HL-60 (cell line): ENCODE data around the gene RTL9.

ENCODE experiments used
- DNase-seq, 2 experiments: peaks; one replicate each; pipeline ENCODE4 v3.0.0-alpha.2; 2010 to 2020; ENCODE audit warnings: low read depth in 1 of 2, low spot score in 1 of 2
- H3K27ac ChIP-seq: fragments of 250-450 bp; sonication (Bioruptor Pico); replicated peaks from 2 replicates; pipeline ENCODE4 v1.5.1; 2020; ENCODE audit warnings: mild to moderate bottlenecking, moderate library complexity
- H3K27me3 ChIP-seq: fragments of 250-450 bp; sonication (Bioruptor Pico); 2 replicates; pipeline ENCODE4 v1.5.1; 2021; ENCODE audit warnings: mild to moderate bottlenecking, moderate library complexity; ENCODE audit not compliant: insufficient read depth, poor library complexity, severe bottlenecking
- H3K4me3 ChIP-seq: replicated peaks from 2 replicates; pipeline ENCODE4 v1.5.1; 2011; ENCODE audit warnings: mild to moderate bottlenecking, control low read depth, low read length; ENCODE audit not compliant: insufficient read depth
- GABPA ChIP-seq: IDR thresholded peaks from 2 replicates; pipeline ENCODE4 v1.6.1; 2012; ENCODE audit warnings: low read depth
- POLR2AphosphoS5 ChIP-seq: IDR thresholded peaks from 2 replicates; pipeline ENCODE4 v1.6.1; 2012; ENCODE audit warnings: low read depth
- SPI1 ChIP-seq: IDR thresholded peaks from 2 replicates; pipeline ENCODE4 v1.6.1; 2012; ENCODE audit warnings: low read depth, mild to moderate bottlenecking, borderline replicate concordance
- TF ChIP-seq, protein P1 (sequence below): IDR thresholded peaks from 2 replicates; pipeline ENCODE4 v1.6.1; 2012; ENCODE audit warnings: low read depth; ENCODE audit not compliant: insufficient replicate concordance
- TF ChIP-seq, protein P2 (sequence below): IDR thresholded peaks from one replicate; pipeline ENCODE4 v1.5.1; 2011; ENCODE audit warnings: low read length, control low read depth, inconsistent platforms; ENCODE audit not compliant: insufficient read depth

RTL9 gene

DNA sequence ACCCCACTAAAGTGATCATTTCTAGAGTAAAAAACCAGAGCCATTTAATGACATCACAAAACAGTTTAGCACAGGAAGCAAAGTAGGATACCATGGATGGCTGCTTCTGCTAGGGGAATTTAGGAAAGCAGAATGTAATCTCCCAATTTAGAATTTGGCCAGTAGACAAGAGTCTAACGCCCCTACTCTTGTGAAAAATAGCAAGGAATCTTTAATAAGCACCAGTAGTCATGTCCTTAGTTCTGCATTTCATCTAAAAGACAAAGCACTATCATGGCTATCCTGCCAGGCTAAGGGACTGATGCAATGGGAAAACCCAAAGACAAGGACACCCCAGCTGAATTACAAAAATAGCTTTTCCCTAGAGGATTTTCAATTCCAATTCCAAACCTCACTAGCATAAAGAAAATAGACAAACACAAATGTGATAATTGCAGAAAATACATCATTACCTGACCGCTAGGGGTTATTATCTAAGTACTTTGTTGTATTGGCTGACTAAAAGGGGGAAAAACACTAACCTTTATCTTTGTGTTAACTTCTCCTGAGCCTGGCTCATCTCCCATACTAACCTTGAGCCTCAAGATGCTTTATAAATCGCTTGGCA lies 38.2 kb upstream of the RTL9 start:
- no peak overlapping the region for H3K27ac ChIP-seq
- no peak for TF ChIP-seq GABPA
- no peak for TF ChIP-seq POLR2AphosphoS5
- TF ChIP-seq, protein P1, sequence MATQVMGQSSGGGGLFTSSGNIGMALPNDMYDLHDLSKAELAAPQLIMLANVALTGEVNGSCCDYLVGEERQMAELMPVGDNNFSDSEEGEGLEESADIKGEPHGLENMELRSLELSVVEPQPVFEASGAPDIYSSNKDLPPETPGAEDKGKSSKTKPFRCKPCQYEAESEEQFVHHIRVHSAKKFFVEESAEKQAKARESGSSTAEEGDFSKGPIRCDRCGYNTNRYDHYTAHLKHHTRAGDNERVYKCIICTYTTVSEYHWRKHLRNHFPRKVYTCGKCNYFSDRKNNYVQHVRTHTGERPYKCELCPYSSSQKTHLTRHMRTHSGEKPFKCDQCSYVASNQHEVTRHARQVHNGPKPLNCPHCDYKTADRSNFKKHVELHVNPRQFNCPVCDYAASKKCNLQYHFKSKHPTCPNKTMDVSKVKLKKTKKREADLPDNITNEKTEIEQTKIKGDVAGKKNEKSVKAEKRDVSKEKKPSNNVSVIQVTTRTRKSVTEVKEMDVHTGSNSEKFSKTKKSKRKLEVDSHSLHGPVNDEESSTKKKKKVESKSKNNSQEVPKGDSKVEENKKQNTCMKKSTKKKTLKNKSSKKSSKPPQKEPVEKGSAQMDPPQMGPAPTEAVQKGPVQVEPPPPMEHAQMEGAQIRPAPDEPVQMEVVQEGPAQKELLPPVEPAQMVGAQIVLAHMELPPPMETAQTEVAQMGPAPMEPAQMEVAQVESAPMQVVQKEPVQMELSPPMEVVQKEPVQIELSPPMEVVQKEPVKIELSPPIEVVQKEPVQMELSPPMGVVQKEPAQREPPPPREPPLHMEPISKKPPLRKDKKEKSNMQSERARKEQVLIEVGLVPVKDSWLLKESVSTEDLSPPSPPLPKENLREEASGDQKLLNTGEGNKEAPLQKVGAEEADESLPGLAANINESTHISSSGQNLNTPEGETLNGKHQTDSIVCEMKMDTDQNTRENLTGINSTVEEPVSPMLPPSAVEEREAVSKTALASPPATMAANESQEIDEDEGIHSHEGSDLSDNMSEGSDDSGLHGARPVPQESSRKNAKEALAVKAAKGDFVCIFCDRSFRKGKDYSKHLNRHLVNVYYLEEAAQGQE = no peak
- TF ChIP-seq, protein P2, sequence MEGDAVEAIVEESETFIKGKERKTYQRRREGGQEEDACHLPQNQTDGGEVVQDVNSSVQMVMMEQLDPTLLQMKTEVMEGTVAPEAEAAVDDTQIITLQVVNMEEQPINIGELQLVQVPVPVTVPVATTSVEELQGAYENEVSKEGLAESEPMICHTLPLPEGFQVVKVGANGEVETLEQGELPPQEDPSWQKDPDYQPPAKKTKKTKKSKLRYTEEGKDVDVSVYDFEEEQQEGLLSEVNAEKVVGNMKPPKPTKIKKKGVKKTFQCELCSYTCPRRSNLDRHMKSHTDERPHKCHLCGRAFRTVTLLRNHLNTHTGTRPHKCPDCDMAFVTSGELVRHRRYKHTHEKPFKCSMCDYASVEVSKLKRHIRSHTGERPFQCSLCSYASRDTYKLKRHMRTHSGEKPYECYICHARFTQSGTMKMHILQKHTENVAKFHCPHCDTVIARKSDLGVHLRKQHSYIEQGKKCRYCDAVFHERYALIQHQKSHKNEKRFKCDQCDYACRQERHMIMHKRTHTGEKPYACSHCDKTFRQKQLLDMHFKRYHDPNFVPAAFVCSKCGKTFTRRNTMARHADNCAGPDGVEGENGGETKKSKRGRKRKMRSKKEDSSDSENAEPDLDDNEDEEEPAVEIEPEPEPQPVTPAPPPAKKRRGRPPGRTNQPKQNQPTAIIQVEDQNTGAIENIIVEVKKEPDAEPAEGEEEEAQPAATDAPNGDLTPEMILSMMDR = no peak
- no peak for TF ChIP-seq SPI1
- no peak overlapping the region for H3K4me3 ChIP-seq
- DNase-seq = no peak
- H3K27me3 ChIP-seq = no peaks in the 10 kb centered on the region

DNA sequence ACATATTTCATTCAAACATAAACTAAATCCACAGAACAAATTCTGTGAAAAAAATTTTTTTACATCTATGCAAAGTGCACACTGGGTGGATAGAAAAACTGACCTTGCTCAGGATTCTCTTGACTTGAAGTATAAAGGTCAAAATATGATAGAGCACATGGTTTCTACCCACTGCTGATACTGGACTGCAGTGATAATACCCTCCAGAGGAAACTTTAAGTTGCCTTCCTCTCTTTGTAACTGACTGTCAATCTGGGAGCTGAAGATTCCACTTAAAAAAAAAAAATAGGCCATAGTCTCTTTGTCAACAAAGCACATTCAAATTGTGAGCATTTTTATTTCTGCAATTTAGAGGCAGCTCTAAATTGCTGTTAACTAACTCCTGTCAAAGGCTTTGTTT lies 37.6 kb upstream of the RTL9 start:
- DNase-seq = no peak
- Histone ChIP-seq H3K4me3 (no peak overlapping the region), H3K27me3 (no peaks in the 10 kb centered on the region), H3K27ac (no peak overlapping the region)
- TF ChIP-seq, protein P1 = no peak
- no peak for TF ChIP-seq GABPA
- no peak for TF ChIP-seq SPI1
- TF ChIP-seq POLR2AphosphoS5 = no peak
- TF ChIP-seq, protein P2 = no peak

DNA sequence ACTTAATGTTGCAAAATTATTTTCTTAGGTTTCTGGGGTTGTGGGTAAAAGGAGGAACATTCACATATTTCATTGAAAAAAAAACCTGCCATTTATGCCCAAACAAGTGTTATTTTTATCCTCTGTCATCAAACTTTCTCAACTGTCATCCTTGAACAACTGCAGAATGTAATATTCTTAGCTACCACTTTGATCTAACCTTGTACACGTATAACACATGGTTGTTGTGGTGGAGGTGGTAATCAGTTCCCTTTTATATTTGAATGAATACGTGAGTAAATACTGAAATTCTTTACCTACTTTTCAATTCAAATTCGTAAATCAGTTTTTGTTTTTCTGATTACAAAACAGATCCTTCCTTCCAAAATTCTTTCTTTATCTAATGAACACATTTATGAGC lies 37.0 kb upstream of the RTL9 start:
- no peaks in the 10 kb centered on the region for H3K27me3 ChIP-seq
- TF ChIP-seq, protein P1 = no peak
- TF ChIP-seq POLR2AphosphoS5 = no peak
- no peak for TF ChIP-seq GABPA
- TF ChIP-seq SPI1 = no peak
- TF ChIP-seq, protein P2 = no peak
- DNase-seq = no peak
- no peak overlapping the region for H3K27ac ChIP-seq
- no peak overlapping the region for H3K4me3 ChIP-seq
